ENCODE data around the gene PAX8.

DNA sequence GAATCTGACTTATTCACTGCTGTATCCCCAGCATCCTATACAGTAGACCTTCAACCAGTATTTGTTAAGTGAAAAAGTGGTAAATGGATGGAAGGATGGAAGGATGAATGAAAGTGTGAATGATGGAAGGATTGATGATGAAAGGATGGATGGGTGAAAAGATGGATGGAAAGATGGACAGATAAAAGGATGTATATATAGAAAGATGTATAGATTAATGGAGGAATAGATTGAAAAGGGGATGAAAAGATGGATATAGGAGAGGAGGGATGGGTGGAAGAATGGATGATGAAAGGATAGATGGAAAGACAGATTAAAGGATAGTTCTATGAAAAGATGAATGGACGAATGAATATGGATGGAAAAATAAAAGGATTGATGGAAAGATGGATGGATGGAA, 54.9 kb downstream of the PAX8 start:
- TF ChIP-seq, protein P1, sequence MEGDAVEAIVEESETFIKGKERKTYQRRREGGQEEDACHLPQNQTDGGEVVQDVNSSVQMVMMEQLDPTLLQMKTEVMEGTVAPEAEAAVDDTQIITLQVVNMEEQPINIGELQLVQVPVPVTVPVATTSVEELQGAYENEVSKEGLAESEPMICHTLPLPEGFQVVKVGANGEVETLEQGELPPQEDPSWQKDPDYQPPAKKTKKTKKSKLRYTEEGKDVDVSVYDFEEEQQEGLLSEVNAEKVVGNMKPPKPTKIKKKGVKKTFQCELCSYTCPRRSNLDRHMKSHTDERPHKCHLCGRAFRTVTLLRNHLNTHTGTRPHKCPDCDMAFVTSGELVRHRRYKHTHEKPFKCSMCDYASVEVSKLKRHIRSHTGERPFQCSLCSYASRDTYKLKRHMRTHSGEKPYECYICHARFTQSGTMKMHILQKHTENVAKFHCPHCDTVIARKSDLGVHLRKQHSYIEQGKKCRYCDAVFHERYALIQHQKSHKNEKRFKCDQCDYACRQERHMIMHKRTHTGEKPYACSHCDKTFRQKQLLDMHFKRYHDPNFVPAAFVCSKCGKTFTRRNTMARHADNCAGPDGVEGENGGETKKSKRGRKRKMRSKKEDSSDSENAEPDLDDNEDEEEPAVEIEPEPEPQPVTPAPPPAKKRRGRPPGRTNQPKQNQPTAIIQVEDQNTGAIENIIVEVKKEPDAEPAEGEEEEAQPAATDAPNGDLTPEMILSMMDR (conservative IDR thresholded peaks at IDR 0.05; ENCODE audit: low read length): no peak
- no peak for TF ChIP-seq EZH2phosphoT487 (IDR thresholded peaks at IDR 0.05; ENCODE audit: borderline replicate concordance)
